ENCODE data around the gene KCNC4.

DNA sequence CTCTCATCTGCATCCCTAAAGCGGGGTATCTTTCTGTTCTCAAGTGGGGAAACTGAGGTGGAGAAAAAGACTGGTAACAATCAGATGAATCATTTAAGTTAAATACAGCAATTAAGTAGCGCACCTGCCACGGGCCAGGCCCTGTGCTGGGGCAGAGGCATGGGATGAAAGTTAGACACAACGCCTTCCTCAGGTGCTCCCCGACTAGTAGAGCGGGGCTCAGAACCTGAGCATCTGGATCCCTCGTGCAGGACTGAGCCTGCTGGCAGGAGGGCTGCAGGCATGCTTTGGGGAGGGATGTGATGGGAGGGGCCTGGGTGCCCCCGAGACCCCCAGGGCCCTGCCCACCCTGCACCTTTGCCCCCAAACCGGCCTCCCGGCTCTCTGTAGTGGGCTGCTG is 14.9 kb upstream of the KCNC4 start:
- no peak for TF ChIP-seq CTCF (IDR thresholded peaks at IDR 0.05)
- no peak for TF ChIP-seq POLR2A (IDR thresholded peaks at IDR 0.05)
